Right ventricle myocardium superior (tissue), 1 donor: ENCODE measurements around the gene CCDC182. TPM values are rescaled to one million over a fixed set of nuclear protein-coding genes. Genes with fewer than 3 reads are reported as not detected.
A peak's percentile ranks its signal among the peaks of the same experiment; 100 is the strongest.

ENCODE experiments used
- ATAC-seq: fragments of 200-7000 bp; cut with Tn5 transposase; one replicate; pipeline ENCODE4 v1.9.1; 2020; ENCODE audit warnings: mild to moderate bottlenecking; ENCODE audit not compliant: poor library complexity
- DNase-seq: peaks from one replicate; pipeline ENCODE4 v3.0.0-alpha.2; 2020
- intact Hi-C: fragments of 100-400 bp; cut with DNase I; formaldehyde crosslinking; loops from one replicate; pipeline ENCODE4 v1.11.2; 2022
- total RNA-seq: library from RNA; stranded (reverse); fragmentation: NEBNext Ultra II Directional; extraction: Animal tissue kit (Norgen Biotek cat#: 25700); gene quantifications from one replicate; pipeline ENCODE4 v1.2.1, GENCODE V29; 2021
- donor health status: DM: no; HTN: yes; CAD: no; lungs with severe emphysema.

Gene CCDC182
- total RNA-seq, 1 donor from 2014 or later = not detected

DNA sequence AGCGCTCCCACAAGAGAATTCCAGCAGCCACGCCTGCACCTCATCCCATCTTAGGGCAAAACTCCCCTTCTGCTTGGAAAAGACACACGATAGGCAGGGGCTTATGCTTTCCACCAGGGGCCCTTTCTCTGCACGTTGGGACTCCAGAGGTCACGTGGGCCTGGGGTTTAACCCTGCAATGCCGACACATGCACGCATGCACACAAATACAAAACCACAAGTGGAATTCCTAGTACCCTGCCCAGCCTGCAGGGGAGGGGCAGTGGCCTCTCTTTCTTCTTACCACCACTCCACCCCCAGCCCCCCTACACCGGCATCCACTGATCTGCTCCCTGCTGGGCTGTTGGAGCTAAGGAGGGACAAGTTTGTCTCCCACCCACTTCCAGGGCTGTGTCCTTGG lies 16.8 kb upstream of the CCDC182 start:
- intact Hi-C loops = no loop called here
- no peak for ATAC-seq

GRCh38 chr17:57760046-57760445 lies 14.9 kb upstream of the CCDC182 start:
- intact Hi-C loops = no loop called here

More for the DNA sequence above, 16.8 kb upstream of the CCDC182 start:
- no peak for DNase-seq

GRCh38 chr17:57758654-57759053 lies 13.6 kb upstream of the CCDC182 start:
- DNase-seq (no peak), ATAC-seq (no peak)
- intact Hi-C loops = no loop called here

More at GRCh38 chr17:57760046-57760445, 14.9 kb upstream of the CCDC182 start:
- DNase-seq (no peak), ATAC-seq (no peak)

- no peak for DNase-seq
- intact Hi-C loops = no loop called here
- no peak for ATAC-seq
These were observed 12.6 kb upstream of the CCDC182 start for GRCh38 chr17:57757735-57758134.

GRCh38 chr17:57756951-57757350 lies 11.9 kb upstream of the CCDC182 start:
- no peak for ATAC-seq
- intact Hi-C loops = no loop called here
- no peak for DNase-seq

DNA sequence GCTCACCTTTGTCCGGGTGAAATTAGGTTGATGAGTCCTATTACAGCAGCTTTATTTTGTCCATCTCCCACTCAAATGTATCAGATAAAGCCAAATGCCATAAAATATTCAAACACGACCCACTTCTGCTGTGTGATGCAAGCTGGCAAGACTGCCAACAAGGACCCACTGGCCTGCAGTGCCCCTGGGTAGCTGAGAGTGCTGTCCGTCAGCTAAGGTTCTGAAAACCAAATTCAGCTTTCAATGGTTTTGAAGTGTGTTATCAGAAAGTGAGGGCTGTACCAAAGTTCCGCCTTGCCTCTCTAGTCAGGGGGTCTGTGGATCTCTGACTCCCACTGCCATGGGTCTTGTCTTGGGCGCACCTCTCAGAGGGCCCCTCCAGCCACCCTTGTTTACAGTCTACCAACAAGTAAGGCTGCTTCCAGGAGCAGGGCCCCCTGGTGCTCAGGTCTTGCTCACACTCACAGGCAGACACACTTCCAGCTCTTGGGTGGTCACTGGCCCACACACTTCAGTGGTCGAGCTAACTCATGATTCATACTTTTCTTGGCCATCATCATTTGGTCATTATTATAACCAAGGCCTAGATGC lies 10.5 kb upstream of the CCDC182 start:
- no peak for ATAC-seq
- DNase-seq = no peak
- intact Hi-C loops = no loop called here

- intact Hi-C loops = no loop called here
- DNase-seq (no peak), ATAC-seq (no peak)
These were observed 7.2 kb upstream of the CCDC182 start for GRCh38 chr17:57752031-57752905.

GRCh38 chr17:57751348-57751971 lies 6.4 kb upstream of the CCDC182 start:
- DNase-seq (no peak), ATAC-seq (peak; percentile 55)
- intact Hi-C loops = no loop called here

- intact Hi-C loops = no loop called here
- DNase-seq (no peak), ATAC-seq (peak; percentile 64)
These were observed 5.8 kb upstream of the CCDC182 start for GRCh38 chr17:57750895-57751294.

- ATAC-seq (no peak), DNase-seq (no peak)
- intact Hi-C loops = no loop called here
These were observed 5.2 kb upstream of the CCDC182 start for GRCh38 chr17:57750109-57750871.

GRCh38 chr17:57749701-57750100 lies 4.6 kb upstream of the CCDC182 start:
- intact Hi-C loops = loop anchor here (5.0 to 10.0 kb wide), 3 partner anchors 155 to 617 kb away; no protein-coding TSS in a partner anchor
- ATAC-seq (no peak), DNase-seq (no peak)

GRCh38 chr17:57747221-57748017 lies 2.3 kb upstream of the CCDC182 start:
- DNase-seq = no peak

DNA sequence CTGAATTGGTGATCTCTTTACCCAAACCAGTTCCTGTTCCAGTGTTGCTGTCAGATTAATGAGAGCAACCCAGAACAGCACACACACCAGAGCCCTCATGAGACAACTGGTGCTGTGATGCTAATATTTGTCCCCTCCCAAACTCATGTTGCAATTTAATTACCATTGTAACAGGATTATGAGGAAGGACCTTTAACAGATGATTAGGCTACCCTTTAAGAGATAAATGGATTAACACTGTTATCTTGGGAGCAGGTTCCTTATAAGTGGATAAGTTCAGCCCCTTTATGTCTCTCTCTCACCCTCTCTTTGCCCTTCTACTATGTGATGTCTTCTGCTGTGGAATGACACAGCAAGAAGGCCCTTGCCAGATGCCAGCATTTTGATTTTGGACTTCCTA lies 1.1 kb upstream of the CCDC182 start:
- no peak for ATAC-seq
- intact Hi-C loops = loop anchor here (5.0 to 10.0 kb wide), 3 partner anchors 151 to 614 kb away; no protein-coding TSS in a partner anchor

More at GRCh38 chr17:57747221-57748017, 2.3 kb upstream of the CCDC182 start:
- intact Hi-C loops = loop anchor here (5.0 to 10.0 kb wide), 3 partner anchors 153 to 615 kb away; no protein-coding TSS in a partner anchor
- ATAC-seq = peak; percentile 65

GRCh38 chr17:57744195-57745170 lies 616 bp downstream of the CCDC182 start:
- intact Hi-C loops = loop anchor here (5.0 to 10.0 kb wide), 3 partner anchors 150 to 612 kb away; no protein-coding TSS in a partner anchor
- no peak for DNase-seq

More for the DNA sequence above, 1.1 kb upstream of the CCDC182 start:
- DNase-seq = no peak

DNA sequence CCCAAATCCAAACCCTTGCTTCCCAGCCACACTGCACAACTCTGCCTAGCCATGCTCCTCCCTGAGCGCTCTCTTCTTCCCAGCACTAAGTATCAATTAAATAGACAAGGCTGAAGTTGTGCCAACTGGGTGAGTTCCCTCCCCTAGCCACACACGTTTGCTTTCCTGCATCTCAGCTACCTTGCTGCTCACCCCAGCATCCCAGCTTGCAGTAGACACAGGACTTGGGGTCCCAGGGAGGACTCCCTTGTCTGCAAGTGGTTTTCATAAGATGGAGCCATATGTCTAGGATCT lies 4.9 kb downstream of the CCDC182 start:
- no peak for DNase-seq
- intact Hi-C loops = loop anchor here (10.0 kb wide), 2 partner anchors 145 to 495 kb away; no protein-coding TSS in a partner anchor

More at GRCh38 chr17:57744195-57745170, 616 bp downstream of the CCDC182 start:
- ATAC-seq = no peak

GRCh38 chr17:57739402-57740234 lies 5.5 kb downstream of the CCDC182 start:
- no peak for DNase-seq
- ATAC-seq = peak; percentile 65
- intact Hi-C loops = loop anchor here (10.0 kb wide), 2 partner anchors 145 to 495 kb away; no protein-coding TSS in a partner anchor

More for the DNA sequence above, 4.9 kb downstream of the CCDC182 start:
- no peak for ATAC-seq
